Activated gamma-delta T cell (primary cell): Measurements from ENCODE around the gene NUDT3.
"Not testable (repeated sequence)": the region's sequence is repeated elsewhere in the genome, so short reads cannot be mapped to it uniquely, and the experiment has no call there.

Source experiments
- DNase-seq: peaks from one replicate; lab custom pipeline; 2025; lab: John Stamatoyannopoulos, UW

Gene NUDT3

GRCh38 chr6:34343806-34344205 is 48.7 kb downstream of the NUDT3 start:
- DNase-seq: no peak

GRCh38 chr6:34342247-34342646 is 50.2 kb downstream of the NUDT3 start:
- DNase-seq: no peak

DNA sequence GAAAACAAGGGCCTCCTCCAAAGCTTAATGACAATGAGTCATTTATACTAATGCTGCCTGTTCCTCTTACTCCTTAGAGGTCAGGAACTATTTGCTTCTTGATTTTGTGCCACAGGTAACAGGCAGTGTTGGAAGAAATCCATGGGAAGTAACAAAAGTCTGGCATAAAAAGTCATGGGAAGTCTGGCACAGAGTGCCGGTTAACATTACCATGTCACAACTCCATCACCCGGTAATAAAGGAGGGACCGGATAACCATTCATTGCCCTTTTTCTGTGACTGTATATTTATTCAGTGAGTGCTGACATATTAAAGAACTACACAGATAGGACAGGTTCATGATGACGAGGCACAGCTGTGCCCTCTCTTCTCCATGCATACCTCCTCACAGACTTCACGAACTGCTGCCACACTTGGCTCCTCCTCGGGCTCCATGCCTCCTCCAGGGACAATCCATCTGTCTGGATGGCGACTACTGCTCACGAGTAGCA is 50.9 kb downstream of the NUDT3 start:
- no peak for DNase-seq

DNA sequence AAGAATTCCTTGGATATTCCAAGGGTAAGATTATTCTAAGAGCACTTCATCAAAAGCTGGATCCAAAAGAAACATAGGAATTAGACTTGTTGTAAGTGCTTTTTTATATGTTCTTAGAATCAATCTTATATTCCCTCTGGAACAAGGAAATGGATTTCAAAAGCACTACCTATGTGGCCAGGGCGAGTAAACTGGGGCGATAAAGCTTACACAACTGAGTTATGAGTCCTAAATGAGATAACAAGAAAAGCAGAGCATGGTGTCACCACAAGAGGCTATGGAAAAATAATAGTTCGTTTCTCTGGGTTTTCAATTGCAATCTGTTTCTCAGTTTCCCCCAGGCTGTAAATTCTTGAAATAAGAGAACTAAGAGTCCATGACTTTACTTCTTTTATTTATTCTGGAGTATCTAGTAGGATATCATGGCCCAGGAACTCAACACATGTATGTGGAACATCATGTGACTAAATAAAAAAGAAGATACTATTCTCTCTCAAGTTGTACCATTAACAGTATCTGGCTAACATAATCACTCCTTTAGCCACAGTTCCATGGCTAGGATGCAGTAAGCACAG is 51.5 kb downstream of the NUDT3 start:
- no peak for DNase-seq

GRCh38 chr6:34340394-34340793 is 52.1 kb downstream of the NUDT3 start:
- DNase-seq: no peak

DNA sequence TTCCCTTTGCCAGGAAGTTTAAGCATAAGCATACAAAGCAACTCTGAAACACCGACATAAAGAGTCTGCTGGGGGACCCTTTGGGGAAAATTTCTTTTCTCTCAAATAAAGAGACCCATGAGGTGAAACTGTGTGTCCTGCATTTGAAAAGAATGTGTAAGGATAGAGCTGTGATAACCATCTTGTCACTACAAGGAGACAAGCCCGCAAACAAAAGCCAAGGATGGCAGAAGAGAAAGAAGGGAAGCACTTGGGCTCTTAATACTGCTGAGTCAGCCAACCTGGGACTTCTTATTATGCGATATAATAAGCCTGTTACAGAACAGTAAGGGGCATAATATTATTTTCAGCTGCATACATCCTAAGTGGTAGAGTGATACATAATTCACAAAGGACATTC is 52.5 kb downstream of the NUDT3 start:
- DNase-seq: no peak

DNA sequence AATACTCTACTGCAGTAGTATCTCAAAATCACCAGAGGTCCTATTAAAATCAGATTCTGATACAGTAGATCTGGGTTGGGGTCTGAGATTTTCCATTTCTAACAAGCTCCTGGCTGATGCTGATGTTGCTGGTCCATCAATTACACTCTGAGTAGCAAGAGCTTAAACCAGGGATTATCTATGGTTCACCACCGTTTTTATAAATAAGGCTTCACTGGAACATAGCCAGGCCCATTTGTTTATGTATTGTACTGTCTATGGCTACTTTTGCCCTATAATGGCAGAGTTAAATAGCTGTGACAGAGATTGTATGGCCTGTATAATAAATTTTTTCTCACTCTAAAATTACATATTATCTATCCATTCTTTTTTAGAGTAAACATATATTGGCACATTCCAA is 53.0 kb downstream of the NUDT3 start:
- DNase-seq: no peak

DNA sequence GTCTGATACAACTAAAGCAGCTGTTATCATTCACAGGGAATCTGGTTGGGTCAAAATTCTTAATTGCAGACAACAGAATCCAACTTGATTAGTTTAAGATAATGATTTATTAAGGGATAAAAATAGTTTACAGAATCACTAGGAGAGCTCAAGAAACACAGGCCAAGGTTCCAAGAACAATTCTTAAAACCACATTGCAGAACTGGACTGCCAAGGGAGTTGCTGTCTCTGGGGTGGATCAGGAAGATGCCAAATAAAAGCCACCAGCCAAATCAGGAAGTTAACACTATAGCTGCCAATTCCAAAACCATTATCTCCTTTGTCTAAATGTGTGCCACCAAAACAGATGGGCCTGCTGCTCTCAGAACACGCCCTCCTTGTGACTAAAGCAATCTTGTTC is 53.7 kb downstream of the NUDT3 start:
- DNase-seq: no peak

DNA sequence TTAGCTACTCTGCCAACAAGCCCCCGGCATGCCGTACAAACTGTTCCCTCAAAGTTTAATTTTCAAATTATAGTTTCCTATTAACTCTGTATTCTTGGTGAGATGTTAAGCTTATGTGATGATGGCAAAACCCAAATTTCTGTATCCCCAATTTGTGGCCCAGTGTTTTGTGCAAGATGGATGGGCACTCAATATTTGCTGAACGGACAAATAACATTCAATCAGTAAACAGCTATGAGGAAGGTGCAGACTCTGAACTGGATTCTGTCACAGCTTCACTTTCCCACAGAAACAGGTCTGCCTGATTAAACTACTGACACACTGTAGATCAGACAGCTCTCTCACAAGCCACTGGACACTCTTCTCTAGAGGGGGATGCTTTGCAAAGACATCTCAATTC is 54.1 kb downstream of the NUDT3 start:
- DNase-seq: no peak

- DNase-seq: no peak
Measured at GRCh38 chr6:34334796-34335416, 57.6 kb downstream of the NUDT3 start.

GRCh38 chr6:34333858-34334257 is 58.6 kb downstream of the NUDT3 start:
- DNase-seq: no peak

- no peak for DNase-seq
Measured at GRCh38 chr6:34332251-34333198, 59.9 kb downstream of the NUDT3 start.

DNA sequence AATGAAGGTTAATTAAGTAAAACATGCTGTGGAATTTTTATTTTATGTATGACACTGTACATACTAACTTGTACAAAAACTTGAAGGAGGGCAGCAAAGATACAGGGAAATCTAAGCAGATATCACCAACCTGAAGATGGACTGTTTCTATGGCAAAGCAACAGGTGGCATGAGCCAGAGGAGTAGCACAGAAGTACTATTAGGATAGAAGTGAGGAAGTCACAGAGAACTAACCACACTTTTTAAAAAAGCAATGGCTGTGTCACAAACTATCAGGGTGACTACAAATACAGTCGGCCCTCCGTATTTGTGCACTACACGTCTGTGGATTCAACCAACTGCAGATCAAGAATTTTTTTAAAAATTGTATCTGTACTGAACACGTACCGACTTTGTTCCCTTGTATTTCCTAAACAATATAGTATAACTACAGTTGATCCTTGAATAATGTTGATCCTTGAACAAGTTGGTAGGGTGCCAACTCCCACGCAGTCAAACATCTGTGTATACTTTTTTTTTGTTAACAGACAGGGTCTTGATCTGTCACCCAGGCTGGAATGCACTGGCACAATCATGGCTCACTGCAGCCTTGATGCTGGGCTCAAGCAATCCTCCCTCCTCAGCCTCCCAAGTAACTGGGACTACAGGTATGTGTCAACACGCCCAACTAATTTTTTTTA is 61.0 kb downstream of the NUDT3 start:
- no peak for DNase-seq

DNA sequence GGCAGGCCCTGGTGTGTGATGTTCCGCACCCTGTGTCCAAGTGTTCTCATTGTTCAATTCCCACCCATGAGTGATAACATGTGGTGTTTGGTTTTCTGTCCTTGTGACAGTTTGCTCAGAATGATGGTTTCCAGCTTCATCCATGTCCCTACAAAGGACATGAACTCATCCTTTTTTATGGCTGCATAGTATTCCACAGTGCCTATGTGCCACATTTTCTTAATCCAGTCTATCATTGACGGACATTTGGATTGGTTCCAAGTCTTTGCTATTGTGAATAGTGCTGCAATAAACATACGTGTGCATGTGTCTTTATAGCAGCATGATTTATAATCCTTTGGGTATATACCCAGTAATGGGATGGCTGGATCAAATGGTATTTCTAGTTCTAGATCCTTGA is 62.7 kb downstream of the NUDT3 start:
- DNase-seq: not testable (repeated sequence)

- no peak for DNase-seq
Measured at GRCh38 chr6:34328969-34329368, 63.5 kb downstream of the NUDT3 start.

DNA sequence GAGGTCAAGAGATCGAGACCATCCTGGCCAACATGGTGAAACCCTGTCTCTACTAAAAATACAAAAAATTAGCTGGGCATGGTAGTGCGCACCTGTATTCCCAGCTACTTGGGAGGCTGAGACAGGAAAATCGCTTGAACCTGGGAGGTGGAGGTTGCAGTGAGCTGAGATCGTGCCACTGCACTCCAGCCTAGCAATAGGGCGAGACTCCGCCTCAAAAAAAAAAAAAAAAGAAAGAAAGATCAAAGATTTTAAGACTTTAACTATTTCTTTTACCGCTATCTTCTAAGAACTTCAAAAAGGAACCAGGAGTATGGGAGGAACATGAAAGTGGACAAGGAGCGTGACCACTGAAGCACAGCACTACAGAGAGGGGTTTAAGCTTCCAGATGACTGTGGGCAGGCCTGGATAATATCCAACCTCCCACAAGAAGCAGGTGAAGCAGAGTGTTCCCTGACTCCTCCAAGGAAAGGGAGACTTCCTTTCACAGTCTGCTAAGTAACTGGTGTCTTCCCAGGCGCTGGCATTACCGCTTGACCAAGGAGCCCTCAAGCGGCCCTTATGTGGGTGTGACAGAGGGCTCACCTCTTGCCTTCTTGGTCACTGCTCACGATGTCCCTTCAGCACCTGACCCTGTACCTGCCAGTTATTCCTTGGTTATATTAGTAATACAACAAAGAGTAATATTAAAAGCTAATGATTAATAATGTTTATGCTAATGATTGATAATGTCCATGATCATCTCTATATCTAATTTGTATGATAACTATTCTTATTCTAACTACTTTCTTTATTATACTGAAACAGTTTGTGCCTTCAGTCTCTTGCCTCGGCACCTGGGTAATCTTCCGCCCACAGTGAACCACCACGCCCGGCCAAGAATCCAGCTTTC is 64.9 kb downstream of the NUDT3 start:
- not testable (repeated sequence) for DNase-seq

DNA sequence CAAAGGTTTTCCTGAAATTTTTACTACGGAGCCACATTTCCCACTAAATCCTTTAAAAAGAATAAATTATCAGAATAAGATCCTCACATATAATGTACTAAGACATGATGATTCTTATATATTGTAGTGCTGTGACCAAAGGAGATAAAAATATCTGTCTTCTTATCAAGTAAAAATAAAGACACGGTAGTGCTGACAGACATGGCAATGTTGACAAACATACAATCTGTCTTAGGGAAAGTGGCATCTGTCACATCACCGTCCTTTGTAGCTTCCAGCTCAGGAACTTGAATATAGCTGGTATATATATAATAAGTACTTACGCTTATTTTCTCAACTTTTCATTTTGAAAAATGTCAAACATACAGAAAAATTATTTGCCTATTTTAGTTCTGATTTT is 66.8 kb downstream of the NUDT3 start:
- DNase-seq: no peak

DNA sequence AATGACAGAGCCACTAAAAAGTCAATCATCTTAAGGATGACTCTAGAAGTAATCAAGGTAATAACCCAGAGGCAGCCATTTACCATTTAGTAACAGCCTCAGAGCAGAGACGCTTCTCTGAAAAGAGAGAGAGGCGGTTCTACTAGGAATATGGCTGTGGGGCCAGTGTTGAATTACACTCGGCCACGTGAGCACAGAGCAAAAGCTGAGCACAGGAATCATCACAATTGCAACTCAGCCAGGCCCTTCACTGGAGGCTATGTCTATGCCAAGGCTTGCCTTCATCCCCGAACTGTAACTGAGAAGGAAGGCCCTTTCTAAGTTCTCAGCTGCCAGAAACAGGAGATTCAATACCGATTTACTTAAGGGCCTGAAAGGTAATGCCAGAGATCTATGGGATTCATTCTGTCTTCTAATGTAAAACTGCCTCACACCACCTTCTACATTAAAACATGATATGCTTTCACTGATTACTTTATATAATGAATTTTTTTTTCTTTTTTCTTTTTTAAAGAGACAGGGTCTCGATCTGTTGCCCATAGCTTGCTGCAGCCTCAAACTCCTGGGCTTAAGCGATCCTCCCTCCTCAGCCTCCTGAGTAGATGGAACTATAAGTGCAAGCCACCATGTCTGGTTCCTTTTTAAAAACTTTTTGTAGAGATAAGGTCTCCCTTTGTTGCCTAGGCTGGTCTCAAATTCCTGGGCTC is 67.6 kb downstream of the NUDT3 start:
- no peak for DNase-seq

- not testable (repeated sequence) for DNase-seq
Measured at GRCh38 chr6:34324221-34324620, 68.2 kb downstream of the NUDT3 start.

DNA sequence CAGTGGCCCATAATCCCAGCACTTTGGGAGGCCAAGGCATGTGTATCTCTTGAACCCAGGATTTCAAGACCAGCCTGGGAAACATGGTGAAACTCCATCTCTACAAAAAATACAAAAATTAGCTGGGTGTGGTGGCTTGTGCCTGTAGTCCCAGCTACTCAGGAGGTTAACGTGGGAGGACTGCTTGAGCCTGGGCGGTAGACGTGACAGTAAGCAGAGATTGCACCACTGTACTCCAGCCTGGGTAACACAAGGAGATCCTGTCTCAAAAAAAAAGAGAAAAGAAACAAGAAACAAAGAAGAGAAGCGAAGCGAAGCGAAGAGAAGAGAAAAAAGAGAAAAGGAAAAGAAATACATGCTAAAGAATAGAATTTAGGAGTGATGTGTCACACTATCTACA is 69.2 kb downstream of the NUDT3 start:
- DNase-seq: no peak

DNA sequence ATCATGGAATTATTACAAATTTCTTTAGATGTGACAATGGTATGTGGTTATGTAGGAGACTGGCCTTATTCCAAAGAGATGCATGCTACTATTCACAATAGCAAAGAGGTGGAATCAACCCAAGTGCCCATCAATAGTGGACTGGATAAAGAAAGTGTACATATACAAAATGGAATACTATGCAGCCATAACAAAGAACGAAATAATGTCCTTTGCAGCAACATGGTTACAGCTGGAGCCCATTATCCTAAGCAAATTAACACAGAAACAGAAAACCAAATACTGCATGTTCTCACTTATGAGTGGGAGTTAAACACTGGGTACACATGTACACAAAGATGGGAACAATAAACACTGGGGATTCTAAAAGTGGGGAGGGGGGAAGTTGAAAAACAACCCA is 69.7 kb downstream of the NUDT3 start:
- no peak for DNase-seq
